Trophoblast cell (in vitro differentiated cells and primary cell): ENCODE measurements around the gene ZSWIM7. TPM values are rescaled to one million over a fixed set of nuclear protein-coding genes. Genes with fewer than 3 reads are reported as not detected.

Source experiments
- DNase-seq, 2 donors: peaks; one replicate each; pipeline ENCODE4 v3.0.0-alpha.2; 2016
- H2AFZ ChIP-seq: 2 replicates; pipeline ENCODE4 v1.6.1; 2013; ENCODE audit warnings: low read length, moderate library complexity, mild to moderate bottlenecking; ENCODE audit not compliant: insufficient read depth, poor library complexity
- H2AK5ac ChIP-seq: 2 replicates; pipeline ENCODE4 v1.6.1; 2013; ENCODE audit warnings: mild to moderate bottlenecking, low read length
- H2BK120ac ChIP-seq: 2 replicates; pipeline ENCODE4 v1.6.1; 2013; ENCODE audit warnings: low read length, mild to moderate bottlenecking, moderate library complexity; ENCODE audit not compliant: insufficient read depth, poor library complexity
- H2BK12ac ChIP-seq: 2 replicates; pipeline ENCODE4 v1.6.1; 2013; ENCODE audit warnings: mild to moderate bottlenecking, low read length, moderate library complexity
- H2BK5ac ChIP-seq: 2 replicates; pipeline ENCODE4 v1.6.1; 2013; ENCODE audit warnings: low read length, low read depth, moderate library complexity, mild to moderate bottlenecking; ENCODE audit not compliant: poor library complexity
- H3K14ac ChIP-seq: 2 replicates; pipeline ENCODE4 v1.6.1; 2013; ENCODE audit warnings: mild to moderate bottlenecking, low read length
- H3K18ac ChIP-seq: 2 replicates; pipeline ENCODE4 v1.6.1; 2013; ENCODE audit warnings: mild to moderate bottlenecking, low read length
- H3K23ac ChIP-seq: 2 replicates; pipeline ENCODE4 v1.6.1; 2013; ENCODE audit warnings: low read length
- H3K27ac ChIP-seq: 2 replicates; pipeline ENCODE4 v1.5.1; 2013; ENCODE audit warnings: low read depth, mild to moderate bottlenecking, inconsistent platforms, low read length, moderate library complexity
- H3K27me3 ChIP-seq: 2 replicates; pipeline ENCODE4 v1.6.1; 2013; ENCODE audit warnings: inconsistent platforms, mild to moderate bottlenecking, low read length, moderate library complexity; ENCODE audit not compliant: insufficient read depth
- H3K36me3 ChIP-seq, 2 experiments: 1 replicate in 1 of 2; 2 replicates in 1 of 2; pipeline ENCODE4 v1.6.1; 2013; ENCODE audit warnings: low read length in 2 of 2, mild to moderate bottlenecking in 2 of 2, moderate library complexity in 1 of 2; ENCODE audit not compliant: insufficient read depth in 2 of 2, control insufficient read depth in 1 of 2
- H3K4ac ChIP-seq: 2 replicates; pipeline ENCODE4 v1.6.1; 2013; ENCODE audit warnings: low read depth, mild to moderate bottlenecking, low read length, moderate library complexity
- H3K4me1 ChIP-seq, 2 experiments: 1 replicate in 1 of 2; 2 replicates in 1 of 2; pipeline ENCODE4 v1.6.1; 2013; ENCODE audit warnings: low read length in 2 of 2, mild to moderate bottlenecking in 2 of 2, moderate library complexity in 1 of 2; ENCODE audit not compliant: insufficient read depth in 2 of 2, control insufficient read depth in 1 of 2
- H3K4me2 ChIP-seq: 2 replicates; pipeline ENCODE4 v1.6.1; 2013; ENCODE audit warnings: inconsistent platforms, mild to moderate bottlenecking, low read length, moderate library complexity
- H3K4me3 ChIP-seq: 2 replicates; pipeline ENCODE4 v1.5.1; 2013; ENCODE audit warnings: mild to moderate bottlenecking, low read depth, low read length, inconsistent platforms
- H3K79me1 ChIP-seq: one replicate; pipeline ENCODE4 v1.6.1; 2013; ENCODE audit warnings: low read length
- H3K79me2 ChIP-seq: 2 replicates; pipeline ENCODE4 v1.6.1; 2013; ENCODE audit warnings: low read length, mild to moderate bottlenecking; ENCODE audit not compliant: control insufficient read depth, insufficient read depth, poor library complexity
- H3K9ac ChIP-seq: 2 replicates; pipeline ENCODE4 v1.6.1; 2013; ENCODE audit warnings: mild to moderate bottlenecking, low read length
- H3K9me3 ChIP-seq: 2 replicates; pipeline ENCODE4 v1.6.1; 2013; ENCODE audit warnings: low read depth, mild to moderate bottlenecking, control low read depth, inconsistent platforms, low read length; ENCODE audit not compliant: insufficient read depth
- H4K12ac ChIP-seq: 2 replicates; pipeline ENCODE4 v1.6.1; 2013; ENCODE audit warnings: low read depth, mild to moderate bottlenecking, low read length, moderate library complexity
- H4K8ac ChIP-seq: 2 replicates; pipeline ENCODE4 v1.6.1; 2013; ENCODE audit warnings: low read depth, mild to moderate bottlenecking, low read length, moderate library complexity
- H4K91ac ChIP-seq: one replicate; pipeline ENCODE4 v1.6.1; 2013; ENCODE audit warnings: low read depth, mild to moderate bottlenecking, low read length, moderate library complexity
- WGBS: extraction: QIAGEN DNeasy Blood & Tissue Kit; methylation state at CpG from one replicate; pipeline ENCODE4 v1.1.7; 2013; ENCODE audit warnings: missing lambda C conversion rate; ENCODE audit not compliant: insufficient read length, insufficient coverage; ENCODE audit errors: extremely low coverage; 5-methylcytosine and 5-hydroxymethylcytosine counted together
- polyA plus RNA-seq: library from polyadenylated mRNA; stranded (reverse); fragments of 200-250 nt; gene quantifications from 2 replicates; pipeline ENCODE4 v1.2.3, GENCODE V29; 2013

The ZSWIM7 gene, protein sequence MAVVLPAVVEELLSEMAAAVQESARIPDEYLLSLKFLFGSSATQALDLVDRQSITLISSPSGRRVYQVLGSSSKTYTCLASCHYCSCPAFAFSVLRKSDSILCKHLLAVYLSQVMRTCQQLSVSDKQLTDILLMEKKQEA
- 23.5 and 25.5 TPM in 2 replicates for polyA plus RNA-seq

- peak within 1 kb of the TSS; percentile 11 for H2BK5ac ChIP-seq
- peak within 1 kb of the TSS; percentile 95 for H3K4me3 ChIP-seq
- H3K27ac ChIP-seq: peak within 1 kb of the TSS; percentile 88
- H3K9ac ChIP-seq: peak within 1 kb of the TSS; percentile 81
- H3K18ac ChIP-seq: peak within 1 kb of the TSS; percentile 89
- WGBS: no CpG with 5 or more reads among the region's 91 CpGs
- H3K79me2 ChIP-seq: peaks cover 9% of the 10 kb centered on the region
- H3K4ac ChIP-seq: peak within 1 kb of the TSS; percentile 76
- H3K79me1 ChIP-seq: peaks cover 7% of the 10 kb centered on the region
- no peak within 1 kb of the TSS for H2BK12ac ChIP-seq
- peak within 1 kb of the TSS; percentile 64 for H2BK120ac ChIP-seq
- H3K23ac ChIP-seq: no peak within 1 kb of the TSS
- H3K4me1 ChIP-seq: peaks cover 0 to 5% of the 10 kb centered on the region in 2 experiments
- H3K9me3 ChIP-seq: no peaks in the 10 kb centered on the region
- H2AFZ ChIP-seq: peak within 1 kb of the TSS; percentile 81
- peaks cover 10 to 17% of the 10 kb centered on the region in 2 experiments for H3K36me3 ChIP-seq
- peak within 1 kb of the TSS; percentile 88 for H3K4me2 ChIP-seq
- H4K8ac ChIP-seq: peak within 1 kb of the TSS; percentile 83
- peak within 1 kb of the TSS; percentile 90 for H3K14ac ChIP-seq
- H4K12ac ChIP-seq: peak within 1 kb of the TSS; percentile 71
- peak; percentile 96 for DNase-seq
- no peak within 1 kb of the TSS for H2AK5ac ChIP-seq
- H3K27me3 ChIP-seq: no peaks in the 10 kb centered on the region
- H4K91ac ChIP-seq: peak within 1 kb of the TSS; percentile 61
Measured at GRCh38 chr17:15999141-15999973, at the start of gene ZSWIM7, which contains the start of gene TTC19. Gene ZSWIM7 (minus strand): TSS chr17:15999704. CDS start chr17:15999594, 110 bp downstream. Gene TTC19 (plus strand): TSS chr17:15999824. CDS start chr17:15999849, 25 bp downstream.

DNA sequence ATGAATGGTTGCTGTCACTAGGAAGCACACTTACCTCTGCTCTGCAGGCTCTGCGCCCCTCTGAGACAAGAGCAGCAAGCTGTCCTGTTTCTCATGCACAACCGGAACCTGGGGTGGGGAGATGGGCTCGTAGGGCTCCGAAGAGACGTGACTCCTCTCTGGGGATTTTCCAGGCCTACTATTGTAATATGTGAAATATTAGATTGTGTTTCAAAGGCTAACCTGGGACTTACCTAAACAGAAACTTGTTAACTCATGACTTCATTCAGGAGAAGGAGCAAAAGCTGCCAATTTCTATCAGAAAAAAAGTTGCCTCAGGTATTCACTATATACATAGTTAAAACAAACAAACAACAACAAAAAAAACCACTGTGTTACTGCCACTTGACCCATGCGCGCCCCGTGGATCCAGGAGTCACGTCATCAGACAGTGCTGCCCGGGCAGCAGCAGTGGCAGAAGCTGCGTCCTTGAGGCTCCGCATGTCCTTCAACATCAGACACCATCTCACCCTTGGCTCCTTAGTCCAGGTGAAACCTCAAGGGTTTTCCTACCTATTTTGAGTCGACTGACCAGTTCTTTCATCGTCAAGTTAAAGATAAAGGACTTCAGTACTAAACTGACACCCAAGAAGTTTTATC lies 49.4 kb upstream of the ZSWIM7 start:
- Histone ChIP-seq H3K9me3 (no peaks in the 10 kb centered on the region), H3K27me3 (no peaks in the 10 kb centered on the region), H3K27ac (no peak overlapping the region), H3K4me3 (no peak overlapping the region), H3K14ac (no peak overlapping the region), H3K79me1 (no peaks in the 10 kb centered on the region), H3K23ac (no peak overlapping the region), H3K4me1 (no peaks in the 10 kb centered on the region), H2BK5ac (no peak overlapping the region), H2AFZ (no peak overlapping the region), H3K79me2 (no peaks in the 10 kb centered on the region), H2BK120ac (no peak overlapping the region), H3K18ac (no peak overlapping the region), H4K91ac (no peak overlapping the region), H2AK5ac (no peak overlapping the region), H3K4me2 (no peak overlapping the region), H2BK12ac (no peak overlapping the region), H4K12ac (peak overlapping the region; percentile 51), H3K9ac (no peak overlapping the region), H3K36me3 (peaks cover 13 to 23% of the 10 kb centered on the region in 2 experiments), H4K8ac (no peak overlapping the region), H3K4ac (no peak overlapping the region)
- peak in 1 of 2 donors; percentile 9 for DNase-seq
- WGBS: no CpG with 5 or more reads among the region's 14 CpGs

DNA sequence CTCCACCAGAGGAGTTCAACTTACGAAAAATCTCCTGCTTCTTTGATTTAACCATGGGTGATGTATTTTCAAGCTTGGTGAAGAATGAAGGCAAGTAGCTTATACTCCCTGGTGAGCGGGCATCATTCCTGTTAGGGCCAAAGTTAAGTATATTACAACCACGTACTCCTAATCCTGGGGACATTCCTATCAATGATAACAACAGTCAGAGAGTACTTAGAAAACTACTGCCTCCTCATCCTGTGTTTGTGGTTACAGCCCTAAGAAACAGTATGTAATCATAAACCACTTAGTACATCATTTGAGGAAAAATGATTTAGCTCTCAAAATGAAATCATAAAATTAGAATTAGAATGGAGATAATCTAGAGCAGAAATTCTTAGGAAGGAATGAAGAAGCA lies 47.5 kb upstream of the ZSWIM7 start:
- no CpG with 5 or more reads among the region's 3 CpGs for WGBS
- no peak overlapping the region for H2AFZ ChIP-seq
- no peak overlapping the region for H3K14ac ChIP-seq
- no peak overlapping the region for H4K12ac ChIP-seq
- no peak overlapping the region for H3K18ac ChIP-seq
- no peak overlapping the region for H2BK120ac ChIP-seq
- H4K91ac ChIP-seq: no peak overlapping the region
- no peaks in the 10 kb centered on the region for H3K4me1 ChIP-seq
- no peak overlapping the region for H3K27ac ChIP-seq
- no peaks in the 10 kb centered on the region for H3K9me3 ChIP-seq
- no peaks in the 10 kb centered on the region for H3K79me2 ChIP-seq
- no peak overlapping the region for H2AK5ac ChIP-seq
- peaks cover 13 to 27% of the 10 kb centered on the region in 2 experiments for H3K36me3 ChIP-seq
- H2BK12ac ChIP-seq: no peak overlapping the region
- no peak overlapping the region for H4K8ac ChIP-seq
- H3K4me2 ChIP-seq: no peak overlapping the region
- no peaks in the 10 kb centered on the region for H3K79me1 ChIP-seq
- H3K4me3 ChIP-seq: no peak overlapping the region
- H3K4ac ChIP-seq: no peak overlapping the region
- H2BK5ac ChIP-seq: no peak overlapping the region
- no peak overlapping the region for H3K9ac ChIP-seq
- no peaks in the 10 kb centered on the region for H3K27me3 ChIP-seq
- no peak overlapping the region for H3K23ac ChIP-seq
- no peak for DNase-seq

- H4K8ac ChIP-seq: no peak overlapping the region
- H2AFZ ChIP-seq: no peak overlapping the region
- H3K27ac ChIP-seq: no peak overlapping the region
- H3K9ac ChIP-seq: no peak overlapping the region
- H2BK12ac ChIP-seq: no peak overlapping the region
- H3K79me2 ChIP-seq: no peaks in the 10 kb centered on the region
- no peak overlapping the region for H3K4ac ChIP-seq
- peak in 1 of 2 donors; percentile 18 for DNase-seq
- H4K91ac ChIP-seq: no peak overlapping the region
- H3K18ac ChIP-seq: no peak overlapping the region
- H3K23ac ChIP-seq: no peak overlapping the region
- no peak overlapping the region for H3K4me2 ChIP-seq
- no peak overlapping the region for H2BK5ac ChIP-seq
- H3K36me3 ChIP-seq: peaks cover 10 to 27% of the 10 kb centered on the region in 2 experiments
- no peaks in the 10 kb centered on the region for H3K79me1 ChIP-seq
- no peaks in the 10 kb centered on the region for H3K27me3 ChIP-seq
- H3K9me3 ChIP-seq: no peaks in the 10 kb centered on the region
- WGBS: no CpG with 5 or more reads among the region's 10 CpGs
- H3K4me1 ChIP-seq: no peaks in the 10 kb centered on the region
- no peak overlapping the region for H2BK120ac ChIP-seq
- no peak overlapping the region for H4K12ac ChIP-seq
- no peak overlapping the region for H3K14ac ChIP-seq
- H2AK5ac ChIP-seq: no peak overlapping the region
- H3K4me3 ChIP-seq: no peak overlapping the region
Measured at GRCh38 chr17:16044487-16044886, 45.0 kb upstream of the ZSWIM7 start.
